HEK293 (cell line): ENCODE data around the gene IRF2.

Source experiments
- CTCF ChIA-PET: fragments of 350-600 bp; formaldehyde crosslinking; extraction: SDS; loops from one replicate; lab custom pipeline; 2021; ENCODE audit warnings: antibody characterized with exemption; lab: Yijun Ruan, JAX
- POLR2A ChIA-PET: fragments of 300-600 bp; formaldehyde crosslinking; extraction: SDS; loops from one replicate; lab custom pipeline; 2020; ENCODE audit warnings: antibody characterized with exemption, inconsistent platforms; lab: Yijun Ruan, JAX
- H3K27ac ChIP-seq: fragments of 200-500 bp; sonication (Bioruptor generic); 2 replicates; pipeline ENCODE4 v1.5.1; 2014; ENCODE audit warnings: low read depth, low read length, control low read depth, inconsistent platforms; ENCODE audit errors: extremely low read depth
- H3K36me3 ChIP-seq, 2 experiments: fragments of 200-500 bp in 1 of 2; sonication (Bioruptor generic) in 1 of 2; 1 replicate in 1 of 2; 2 replicates in 1 of 2; pipeline ENCODE4 v1.5.1; 2014 to 2017; ENCODE audit warnings: inconsistent platforms in 2 of 2, low read length in 2 of 2; ENCODE audit not compliant: control insufficient read depth in 2 of 2, insufficient read depth in 1 of 2
- H3K4me1 ChIP-seq: fragments of 200-500 bp; sonication (Bioruptor generic); 2 replicates; pipeline ENCODE4 v1.5.1; 2014; ENCODE audit warnings: mild to moderate bottlenecking, low read length, inconsistent platforms; ENCODE audit not compliant: control insufficient read depth, insufficient read depth
- H3K4me3 ChIP-seq: 2 replicates; pipeline ENCODE4 v1.5.1; 2011; ENCODE audit warnings: low read depth, mild to moderate bottlenecking, control low read depth, low read length, moderate library complexity
- H3K9me3 ChIP-seq: fragments of 200-500 bp; sonication (Bioruptor generic); 2 replicates; pipeline ENCODE4 v1.5.1; 2014; ENCODE audit warnings: low read depth, low read length, inconsistent platforms; ENCODE audit not compliant: control insufficient read depth, insufficient read depth
- AEBP2 ChIP-seq: fragments of 450-650 bp; formaldehyde crosslinking; IDR thresholded peaks from 2 replicates; pipeline ENCODE4 v1.5.1; 2016; ENCODE audit warnings: missing biosample characterization, missing genetic modification characterization, borderline replicate concordance
- FEZF1 ChIP-seq: fragments of 450-650 bp; formaldehyde crosslinking; IDR thresholded peaks from 2 replicates; pipeline ENCODE4 v1.5.1; 2016; ENCODE audit warnings: missing biosample characterization, missing genetic modification characterization
- GLI2 ChIP-seq: fragments of 450-650 bp; formaldehyde crosslinking; IDR thresholded peaks from 2 replicates; pipeline ENCODE4; 2017; ENCODE audit warnings: missing biosample characterization, missing genetic modification characterization, low read depth, borderline replicate concordance
- HOXC10 ChIP-seq: sonication (generic); formaldehyde crosslinking; IDR thresholded peaks from 2 replicates; pipeline ENCODE4 v1.8.1; 2023; ENCODE audit warnings: mild to moderate bottlenecking, missing genetic modification reagents
- KLF16 ChIP-seq: fragments of 450-650 bp; formaldehyde crosslinking; IDR thresholded peaks from 2 replicates; pipeline ENCODE4 v1.5.1; 2017; ENCODE audit warnings: missing biosample characterization, missing genetic modification characterization
- TSHZ1 ChIP-seq: fragments of 450-650 bp; formaldehyde crosslinking; IDR thresholded peaks from 2 replicates; pipeline ENCODE4 v1.5.1; 2016; ENCODE audit warnings: missing biosample characterization, missing genetic modification characterization, borderline replicate concordance
- ZBTB1 ChIP-seq: fragments of 450-650 bp; formaldehyde crosslinking; IDR thresholded peaks from 2 replicates; pipeline ENCODE4 v1.5.1; 2016; ENCODE audit warnings: missing biosample characterization, missing genetic modification characterization
- ZBTB8A ChIP-seq: fragments of 450-650 bp; formaldehyde crosslinking; IDR thresholded peaks from 2 replicates; pipeline ENCODE4 v1.5.1; 2016; ENCODE audit warnings: missing biosample characterization, missing genetic modification characterization
- ZNF133 ChIP-seq: fragments of 450-650 bp; formaldehyde crosslinking; IDR thresholded peaks from 2 replicates; pipeline ENCODE4 v1.5.1; 2016; ENCODE audit warnings: missing biosample characterization, missing genetic modification characterization
- ZNF2 ChIP-seq: fragments of 450-650 bp; formaldehyde crosslinking; IDR thresholded peaks from 2 replicates; pipeline ENCODE4 v1.5.1; 2016; ENCODE audit warnings: missing biosample characterization, missing genetic modification characterization
- ZNF202 ChIP-seq: fragments of 450-650 bp; formaldehyde crosslinking; IDR thresholded peaks from 2 replicates; pipeline ENCODE4 v1.5.1; 2016; ENCODE audit warnings: missing biosample characterization, missing genetic modification characterization, borderline replicate concordance
- ZNF239 ChIP-seq: fragments of 450-650 bp; formaldehyde crosslinking; IDR thresholded peaks from 2 replicates; pipeline ENCODE4 v1.5.1; 2016; ENCODE audit warnings: missing biosample characterization, missing genetic modification characterization
- ZNF26 ChIP-seq: fragments of 450-650 bp; formaldehyde crosslinking; IDR thresholded peaks from 2 replicates; pipeline ENCODE4 v1.5.1; 2016; ENCODE audit warnings: missing biosample characterization, missing genetic modification characterization
- ZNF341 ChIP-seq: fragments of 450-650 bp; formaldehyde crosslinking; IDR thresholded peaks from 2 replicates; pipeline ENCODE4; 2016; ENCODE audit warnings: low read depth, missing biosample characterization, missing genetic modification characterization
- ZNF473 ChIP-seq: fragments of 450-650 bp; formaldehyde crosslinking; IDR thresholded peaks from 2 replicates; pipeline ENCODE4 v1.5.1; 2017; ENCODE audit warnings: missing biosample characterization, missing genetic modification characterization
- ZNF48 ChIP-seq: fragments of 450-650 bp; formaldehyde crosslinking; IDR thresholded peaks from 2 replicates; pipeline ENCODE4 v1.5.1; 2016; ENCODE audit warnings: missing biosample characterization, missing genetic modification characterization
- ZNF501 ChIP-seq: fragments of 450-650 bp; formaldehyde crosslinking; IDR thresholded peaks from 2 replicates; pipeline ENCODE4 v1.5.1; 2016; ENCODE audit warnings: missing biosample characterization, missing genetic modification characterization
- ZNF518A ChIP-seq: fragments of 450-650 bp; formaldehyde crosslinking; conservative IDR thresholded peaks from 2 replicates; pipeline ENCODE4 v1.5.1; 2016; ENCODE audit warnings: low read depth, missing biosample characterization, missing genetic modification characterization
- ZNF549 ChIP-seq: fragments of 450-650 bp; IDR thresholded peaks from 2 replicates; pipeline ENCODE4 v1.5.1; 2018; ENCODE audit warnings: missing biosample characterization, missing genetic modification characterization, mild to moderate bottlenecking, inconsistent platforms, moderate library complexity
- ZNF580 ChIP-seq: fragments of 450-650 bp; formaldehyde crosslinking; IDR thresholded peaks from 2 replicates; pipeline ENCODE4 v1.5.1; 2016; ENCODE audit warnings: missing biosample characterization, missing genetic modification characterization
- ZNF621 ChIP-seq: fragments of 450-650 bp; formaldehyde crosslinking; IDR thresholded peaks from 2 replicates; pipeline ENCODE4 v1.5.1; 2017; ENCODE audit warnings: missing biosample characterization, missing genetic modification characterization
- ZNF623 ChIP-seq: fragments of 450-650 bp; formaldehyde crosslinking; IDR thresholded peaks from 2 replicates; pipeline ENCODE4 v1.5.1; 2016; ENCODE audit warnings: missing biosample characterization, missing genetic modification characterization
- ZNF677 ChIP-seq: fragments of 450-650 bp; IDR thresholded peaks from 2 replicates; pipeline ENCODE4 v1.5.0; 2018; ENCODE audit warnings: missing biosample characterization, mild to moderate bottlenecking, missing genetic modification characterization, moderate library complexity
- ZNF747 ChIP-seq: fragments of 450-650 bp; formaldehyde crosslinking; IDR thresholded peaks from 2 replicates; pipeline ENCODE4 v1.5.1; 2016; ENCODE audit warnings: missing biosample characterization, missing genetic modification characterization
- ZXDB ChIP-seq: fragments of 450-650 bp; formaldehyde crosslinking; IDR thresholded peaks from 2 replicates; pipeline ENCODE4 v1.5.1; 2016; ENCODE audit warnings: missing biosample characterization, missing genetic modification characterization

Gene IRF2

GRCh38 chr4:184357165-184357564, 117.2 kb downstream of the IRF2 start:
- POLR2A ChIA-PET = no interaction called here
- Histone ChIP-seq H3K4me3 (no peak overlapping the region), H3K9me3 (no peaks in the 10 kb centered on the region), H3K27ac (no peak overlapping the region), H3K36me3 (no peaks in the 10 kb centered on the region), H3K4me1 (0 out of 2 replicates have a peak, but pooled peaks cover 2% of the 10 kb centered on the region)
- TF ChIP-seq ZNF48 (no peak), ZXDB (no peak), TSHZ1 (no peak), ZBTB1 (no peak), ZNF677 (tag by site-specific recombination) (no peak), ZNF747 (tag by site-specific recombination) (no peak), GLI2 (tag by site-specific recombination) (no peak), ZNF549 (tag by site-specific recombination) (no peak), AEBP2 (tag by site-specific recombination) (no peak), ZNF239 (tag by site-specific recombination) (no peak), ZNF473 (tag by site-specific recombination) (no peak)
- CTCF ChIA-PET = interaction anchor here (0.6 kb wide), 2 partner anchors 19 to 43 kb away, joined by 3 to 4 read pairs; no protein-coding TSS in a partner anchor

- ChIA-PET CTCF (interaction anchor here (0.6 kb wide), 1 partner anchor 42 kb away, joined by 3 read pairs; no protein-coding TSS in a partner anchor), POLR2A (no interaction called here)
- no peak overlapping the region for H3K4me3 ChIP-seq
- no peaks in the 10 kb centered on the region for H3K36me3 ChIP-seq
- no peak overlapping the region for H3K27ac ChIP-seq
- 0 out of 2 replicates have a peak, but pooled peaks cover 2% of the 10 kb centered on the region for H3K4me1 ChIP-seq
- H3K9me3 ChIP-seq = no peaks in the 10 kb centered on the region
- TF ChIP-seq FEZF1 (tag by site-specific recombination) (no peak), ZNF26 (tag by site-specific recombination) (no peak), ZNF202 (tag by site-specific recombination) (no peak), ZNF580 (tag by site-specific recombination) (no peak), KLF16 (tag by site-specific recombination) (no peak), ZNF341 (tag by site-specific recombination) (no peak), ZBTB8A (tag by site-specific recombination) (no peak), ZNF623 (tag by site-specific recombination) (no peak), ZNF518A (tag by site-specific recombination) (no peak), ZNF2 (no peak), ZXDB (no peak), ZNF133 (tag by site-specific recombination) (no peak), ZNF501 (tag by site-specific recombination) (no peak), ZNF621 (no peak), HOXC10 (CRISPR knock-in tag) (no peak)
These were observed 118.0 kb downstream of the IRF2 start for GRCh38 chr4:184356366-184356765.
